Cardiac muscle cell (in vitro differentiated cells and primary cell): ENCODE results near the gene CCKAR. TPM values are rescaled to one million over a fixed set of nuclear protein-coding genes. Genes with fewer than 3 reads are reported as not detected.

Source experiments
- DNase-seq, 2 donors: peaks; one replicate each; pipeline versions ENCODE4 v3.0.0 to v3.0.0-alpha.2; 2010 to 2017; ENCODE audit warnings: low read depth in 1 of 2, low spot score in 1 of 2
- H3K27ac ChIP-seq: fragments of 200-600 bp; sonication (generic); 2 replicates; pipeline ENCODE4 v1.5.1; 2016
- H3K27me3 ChIP-seq: fragments of 200-600 bp; sonication (generic); 2 replicates; pipeline ENCODE4 v1.6.0; 2016; ENCODE audit warnings: control low read depth
- H3K36me3 ChIP-seq: fragments of 200-600 bp; sonication (generic); 2 replicates; pipeline ENCODE4 v1.5.1; 2016; ENCODE audit warnings: control low read depth
- H3K4me1 ChIP-seq: fragments of 200-600 bp; sonication (generic); 2 replicates; pipeline ENCODE4 v1.8.1; 2017; ENCODE audit warnings: low read depth, mild to moderate bottlenecking, mixed run types
- H3K4me3 ChIP-seq: fragments of 200-600 bp; sonication (generic); 2 replicates; pipeline ENCODE4 v1.5.1; 2016; ENCODE audit warnings: mild to moderate bottlenecking
- H3K9me3 ChIP-seq: fragments of 200-600 bp; sonication (generic); 2 replicates; pipeline ENCODE4 v1.5.1; 2017; ENCODE audit warnings: low read depth, mild to moderate bottlenecking, control low read depth
- CTCF ChIP-seq: IDR thresholded peaks from 2 replicates; pipeline ENCODE4 v1.5.1; 2012; ENCODE audit warnings: low read depth, mild to moderate bottlenecking, low read length
- polyA plus RNA-seq: library from polyadenylated mRNA; unstranded; fragments of >200 nt; fragmentation: Nextera tagmentation; extraction: Ambion mirVana; gene quantifications from 2 replicates; pipeline ENCODE4 v1.2.1, GENCODE V29; 2016
- total RNA-seq: library from RNA; depleted of rRNA; stranded (reverse); fragments of >200 nt; gene quantifications from 2 replicates; pipeline ENCODE4 v1.2.3, GENCODE V29; 2016

The CCKAR gene
- total and polyA plus RNA-seq, 2 experiments from 2014 or later = 0.23 to 0.89 TPM

- no peak for DNase-seq
- Histone ChIP-seq H3K27ac (no peak overlapping the region), H3K4me3 (no peak overlapping the region), H3K9me3 (no peaks in the 10 kb centered on the region), H3K27me3 (no peaks in the 10 kb centered on the region), H3K4me1 (no peaks in the 10 kb centered on the region), H3K36me3 (no peaks in the 10 kb centered on the region)
- no peak for TF ChIP-seq CTCF
These were observed 32.9 kb downstream of the CCKAR start for GRCh38 chr4:26457412-26457811.

- Histone ChIP-seq H3K4me1 (no peaks in the 10 kb centered on the region), H3K27me3 (no peaks in the 10 kb centered on the region), H3K36me3 (no peaks in the 10 kb centered on the region), H3K9me3 (no peaks in the 10 kb centered on the region), H3K4me3 (no peak overlapping the region), H3K27ac (no peak overlapping the region)
- no peak for DNase-seq
- no peak for TF ChIP-seq CTCF
These were observed 34.7 kb downstream of the CCKAR start for GRCh38 chr4:26455571-26455970.

GRCh38 chr4:26454961-26455360 is 35.3 kb downstream of the CCKAR start:
- no peak for TF ChIP-seq CTCF
- Histone ChIP-seq H3K9me3 (no peaks in the 10 kb centered on the region), H3K4me1 (no peaks in the 10 kb centered on the region), H3K27ac (no peak overlapping the region), H3K27me3 (no peaks in the 10 kb centered on the region), H3K4me3 (no peak overlapping the region), H3K36me3 (no peaks in the 10 kb centered on the region)
- no peak for DNase-seq

GRCh38 chr4:26452565-26453531 is 37.4 kb downstream of the CCKAR start:
- Histone ChIP-seq H3K27ac (no peak overlapping the region), H3K4me3 (no peak overlapping the region), H3K36me3 (no peaks in the 10 kb centered on the region), H3K9me3 (no peaks in the 10 kb centered on the region), H3K27me3 (no peaks in the 10 kb centered on the region), H3K4me1 (no peaks in the 10 kb centered on the region)
- DNase-seq = no peak
- no peak for TF ChIP-seq CTCF

- Histone ChIP-seq H3K9me3 (no peaks in the 10 kb centered on the region), H3K4me3 (no peak overlapping the region)
- DNase-seq = no peak
These were observed 38.7 kb downstream of the CCKAR start for GRCh38 chr4:26451597-26451996.

More at GRCh38 chr4:26451597-26451996, 38.7 kb downstream of the CCKAR start:
- no peak overlapping the region for H3K27ac ChIP-seq
- H3K36me3 ChIP-seq = no peaks in the 10 kb centered on the region
- no peaks in the 10 kb centered on the region for H3K4me1 ChIP-seq
- no peak for TF ChIP-seq CTCF
- no peaks in the 10 kb centered on the region for H3K27me3 ChIP-seq
